Activated T-cell treated with anti-CD3 and anti-CD28 coated beads, Interleukin-2, amount 50 U/mL, for 48 hours (primary cell): ENCODE results near the gene CRABP1.

Source experiments
- DNase-seq, 2 experiments: peaks; one replicate each; pipeline ENCODE4 v3.0.0-alpha.2; 2020

The CRABP1 gene

DNA sequence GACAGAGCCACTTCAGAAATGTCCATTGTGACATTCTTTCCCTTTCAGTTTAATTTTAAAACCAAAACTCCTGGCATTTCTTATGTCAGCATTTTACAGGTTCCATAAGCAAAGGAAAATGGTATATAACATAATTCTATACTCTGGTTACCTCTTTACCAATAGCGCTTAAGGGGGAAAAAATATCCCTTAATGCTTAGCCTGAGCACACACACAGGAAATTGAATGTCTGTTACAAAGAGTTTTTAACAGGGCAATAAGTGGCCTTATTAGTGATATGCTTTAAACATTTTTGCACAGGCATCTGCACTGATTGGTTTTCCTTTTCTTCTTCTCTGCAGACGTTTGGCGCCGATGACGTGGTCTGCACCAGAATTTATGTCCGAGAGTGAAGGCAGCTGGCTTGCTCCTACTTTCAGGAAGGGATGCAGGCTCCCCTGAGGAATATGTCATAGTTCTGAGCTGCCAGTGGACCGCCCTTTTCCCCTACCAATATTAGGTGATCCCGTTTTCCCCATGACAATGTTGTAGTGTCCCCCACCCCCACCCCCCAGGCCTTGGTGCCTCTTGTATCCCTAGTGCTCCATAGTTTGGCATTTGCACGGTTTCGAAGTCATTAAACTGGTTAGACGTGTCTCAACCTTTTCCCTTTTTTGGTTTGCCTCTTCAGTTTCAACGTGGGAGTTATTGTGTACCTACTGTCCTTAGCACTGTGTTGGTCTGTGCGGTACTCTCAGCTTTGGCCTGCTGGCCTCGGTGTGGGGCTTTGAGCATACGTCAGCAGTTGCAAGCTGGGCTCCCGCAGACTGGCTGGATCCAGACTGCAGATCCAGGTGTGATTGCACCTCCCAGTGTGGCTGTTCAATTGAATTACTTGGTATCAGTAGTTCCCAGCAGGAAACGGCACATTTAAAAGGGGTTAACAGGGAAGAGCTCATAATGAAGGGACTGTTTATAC, 7.7 kb downstream of the CRABP1 start:
- no peak for DNase-seq

DNA sequence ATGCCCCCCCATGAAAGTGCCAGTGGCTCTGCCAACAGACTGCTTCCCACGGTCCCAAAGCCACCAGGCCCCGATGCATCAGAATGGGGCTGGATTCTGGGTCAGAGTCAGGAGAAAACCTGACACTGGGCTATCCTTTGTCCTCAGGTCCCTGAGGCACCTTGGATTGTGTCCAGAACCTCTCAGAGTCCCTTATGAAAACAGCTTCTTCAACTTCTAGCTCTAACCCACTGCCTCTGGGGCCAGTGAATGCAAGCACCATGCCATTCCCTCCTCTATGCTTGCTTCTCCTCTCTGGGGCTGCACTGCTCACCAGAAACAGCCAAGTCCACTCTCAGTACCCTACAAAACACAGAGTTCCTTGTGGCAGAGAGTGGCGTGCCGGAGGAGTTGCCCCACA, 9.9 kb downstream of the CRABP1 start:
- no peak for DNase-seq

DNA sequence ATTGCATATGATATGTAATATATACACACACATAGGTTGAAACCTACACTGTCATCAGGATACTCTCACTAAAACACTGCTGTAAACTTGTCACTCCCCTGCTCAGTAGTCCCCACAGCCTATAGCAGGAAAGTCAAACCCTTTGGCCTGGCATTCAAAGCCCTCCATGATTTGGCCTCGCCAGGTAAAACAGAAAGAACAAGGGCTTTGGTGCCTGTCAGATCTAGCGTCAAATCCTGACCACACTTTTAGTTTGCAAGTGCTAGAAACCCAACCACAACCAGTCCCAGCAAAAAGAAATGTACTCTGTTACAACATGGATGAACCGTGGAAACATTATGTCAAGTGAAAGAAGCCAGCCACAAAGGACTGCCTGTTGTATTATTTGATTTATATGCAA, 11.4 kb downstream of the CRABP1 start:
- no peak for DNase-seq

DNA sequence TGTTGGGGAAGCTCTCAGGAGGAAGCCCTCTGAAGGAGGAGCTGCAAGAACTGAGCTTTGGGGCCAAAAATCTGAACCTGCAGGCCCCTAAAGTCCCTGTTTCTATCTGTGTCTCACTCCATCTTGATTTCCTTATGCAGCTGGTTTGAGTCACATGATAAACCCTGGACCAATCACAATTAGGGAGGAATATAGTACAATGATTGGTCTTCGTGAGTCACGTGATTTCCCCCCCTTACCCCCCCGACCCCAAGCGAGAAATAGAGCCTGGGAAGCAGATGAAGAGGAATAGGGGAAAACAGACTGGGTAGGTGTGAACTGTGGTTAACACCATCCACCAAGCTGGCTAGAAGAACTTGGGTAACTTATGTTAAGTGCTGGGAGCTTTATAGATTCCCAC, 12.9 kb downstream of the CRABP1 start:
- DNase-seq, result no peak

DNA sequence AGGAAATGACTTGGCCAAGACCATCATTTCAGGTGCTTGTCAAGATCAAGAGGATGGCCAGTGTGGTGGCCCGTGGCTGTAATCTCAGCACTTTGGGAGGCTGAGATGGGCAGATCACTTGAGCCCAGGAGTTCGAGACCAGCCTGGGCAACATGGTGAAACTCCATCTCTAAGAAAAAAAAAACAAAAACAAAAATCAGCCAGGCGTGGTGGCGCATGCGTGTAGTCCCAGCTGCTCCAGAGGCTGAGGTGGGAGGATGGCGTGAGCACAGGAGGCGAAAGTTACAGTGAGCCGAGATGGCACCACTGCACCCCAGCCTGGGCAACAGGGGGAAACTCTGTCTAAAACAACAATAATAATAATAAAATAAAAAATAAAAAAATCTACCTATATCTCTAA, 15.0 kb downstream of the CRABP1 start:
- no peak for DNase-seq

DNA sequence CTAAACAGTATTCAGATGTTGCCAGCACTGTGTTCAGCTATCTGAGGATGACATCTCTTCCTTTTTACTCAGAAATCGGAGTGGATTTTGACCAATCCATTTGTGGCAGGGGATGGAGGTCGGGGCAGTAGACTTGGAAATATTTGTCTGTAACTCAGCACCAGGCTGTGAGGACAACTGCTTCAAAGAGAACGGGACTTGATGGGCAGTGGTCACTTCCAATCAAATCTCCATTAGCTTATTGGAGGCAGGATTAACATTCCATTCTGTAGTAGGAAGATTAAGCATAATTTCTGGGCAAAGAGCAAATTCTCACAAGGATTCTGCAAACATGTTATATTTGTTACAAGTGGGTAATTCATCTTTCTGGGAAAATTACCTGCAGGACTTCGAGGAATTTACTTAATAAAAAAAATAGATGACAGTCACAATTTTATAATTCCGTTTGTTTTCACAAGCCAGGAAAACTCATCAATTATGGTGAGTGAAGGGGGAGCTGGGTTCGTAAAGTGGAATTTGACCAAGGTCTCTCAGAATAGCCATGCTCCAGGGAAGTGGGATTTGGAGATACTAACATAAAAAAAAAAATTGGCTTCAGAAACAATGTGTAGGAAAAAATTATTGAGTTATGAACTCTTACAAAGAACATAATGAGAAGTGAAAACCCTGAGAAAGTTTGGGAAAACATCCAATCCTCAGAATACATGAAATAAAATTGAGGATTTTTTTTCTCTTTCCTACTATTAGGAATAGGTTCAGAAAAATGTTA, 18.1 kb downstream of the CRABP1 start:
- DNase-seq, result no peak

DNA sequence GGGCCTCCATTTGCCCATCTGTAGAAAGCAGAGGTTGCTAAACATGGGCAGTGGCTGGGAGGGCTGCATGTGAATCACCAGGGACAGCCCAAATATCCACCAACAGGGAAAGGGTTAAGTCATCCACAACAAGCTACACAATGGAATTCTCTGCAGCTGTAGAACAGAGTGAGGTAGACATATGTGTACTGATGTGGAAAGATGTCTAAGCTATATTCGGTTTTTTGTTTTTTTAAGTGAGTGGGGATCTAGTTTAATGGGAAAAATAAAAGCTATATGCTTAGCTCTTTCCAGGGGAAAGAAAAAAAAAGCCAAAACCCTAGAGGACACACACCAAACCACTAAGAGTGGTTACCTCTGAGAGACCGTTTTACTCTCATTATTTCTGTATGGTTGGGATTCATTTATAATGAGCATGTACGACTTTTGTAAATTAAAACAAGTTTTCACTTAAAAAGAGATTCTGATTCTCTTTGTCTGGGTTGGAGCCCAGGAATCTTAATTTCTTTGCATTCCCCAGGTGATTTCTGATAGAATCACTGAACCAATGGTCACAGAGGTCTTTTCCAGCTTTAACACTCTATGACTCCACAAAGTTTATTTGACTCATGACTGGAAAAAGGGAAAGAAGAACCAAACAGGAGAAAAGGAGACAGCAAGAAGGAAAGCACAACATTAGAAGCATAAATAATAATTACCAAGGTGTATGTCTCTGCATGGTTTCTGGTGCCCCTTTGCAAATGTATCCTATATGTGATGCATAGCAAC, 19.1 kb downstream of the CRABP1 start:
- DNase-seq, result no peak

DNA sequence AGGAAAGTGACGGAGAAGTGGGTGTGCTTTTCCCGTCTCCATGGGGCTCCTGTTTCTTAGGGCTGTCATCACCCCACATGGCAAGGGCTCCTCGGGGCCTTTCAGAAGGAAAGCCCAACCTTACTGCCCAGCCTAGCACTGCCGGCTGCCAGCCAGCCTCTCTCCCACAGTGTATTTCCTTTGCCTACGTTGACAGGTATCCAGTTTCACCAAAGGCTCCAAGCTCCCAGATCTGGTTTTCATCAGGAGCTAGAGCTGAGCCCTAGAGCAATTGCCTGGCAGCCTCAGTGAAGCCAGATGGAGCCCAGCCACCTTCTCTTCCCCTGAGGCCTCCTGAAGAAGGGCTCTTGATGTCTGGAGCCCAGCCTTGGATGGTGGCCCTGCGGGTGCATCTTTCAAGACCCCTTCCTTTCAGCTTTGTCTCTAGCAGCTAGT, 20.2 kb downstream of the CRABP1 start:
- DNase-seq, result no peak

DNA sequence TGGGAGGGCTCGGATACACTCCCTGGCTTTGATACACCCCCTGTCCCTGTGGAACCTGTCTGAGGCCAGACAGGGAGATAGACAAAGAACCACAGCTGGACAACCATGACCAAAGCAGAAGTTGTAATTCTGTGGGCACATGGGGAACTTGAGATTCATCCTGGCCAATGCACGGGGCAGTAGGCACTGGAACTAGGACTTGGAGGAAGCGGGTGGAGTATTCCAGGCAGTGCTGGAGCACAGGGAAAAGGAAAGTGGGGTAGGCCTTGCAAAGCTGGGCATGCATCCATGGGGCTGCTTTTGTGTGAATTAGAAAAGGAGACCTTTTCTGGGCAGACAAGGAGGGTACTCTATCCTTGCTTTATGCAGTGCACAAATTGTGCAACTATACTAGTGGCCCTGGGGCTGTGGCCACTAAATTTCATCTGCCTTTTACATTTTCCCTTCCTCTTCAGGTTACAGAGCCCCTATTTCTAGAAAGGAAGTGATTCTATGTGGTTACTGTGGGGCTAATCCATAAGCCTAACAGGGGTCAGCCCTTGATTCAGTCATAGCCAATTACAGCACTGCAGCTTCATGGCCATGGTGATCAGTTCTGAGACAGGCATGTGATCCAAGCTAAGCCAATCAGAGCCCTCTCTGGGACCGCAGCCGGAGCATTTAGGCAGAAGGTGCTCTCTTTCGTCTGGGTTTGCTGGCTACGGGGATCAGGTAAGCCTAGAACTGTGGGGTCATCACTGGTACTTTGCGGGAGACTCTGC, 21.0 kb downstream of the CRABP1 start:
- DNase-seq, result no peak

DNA sequence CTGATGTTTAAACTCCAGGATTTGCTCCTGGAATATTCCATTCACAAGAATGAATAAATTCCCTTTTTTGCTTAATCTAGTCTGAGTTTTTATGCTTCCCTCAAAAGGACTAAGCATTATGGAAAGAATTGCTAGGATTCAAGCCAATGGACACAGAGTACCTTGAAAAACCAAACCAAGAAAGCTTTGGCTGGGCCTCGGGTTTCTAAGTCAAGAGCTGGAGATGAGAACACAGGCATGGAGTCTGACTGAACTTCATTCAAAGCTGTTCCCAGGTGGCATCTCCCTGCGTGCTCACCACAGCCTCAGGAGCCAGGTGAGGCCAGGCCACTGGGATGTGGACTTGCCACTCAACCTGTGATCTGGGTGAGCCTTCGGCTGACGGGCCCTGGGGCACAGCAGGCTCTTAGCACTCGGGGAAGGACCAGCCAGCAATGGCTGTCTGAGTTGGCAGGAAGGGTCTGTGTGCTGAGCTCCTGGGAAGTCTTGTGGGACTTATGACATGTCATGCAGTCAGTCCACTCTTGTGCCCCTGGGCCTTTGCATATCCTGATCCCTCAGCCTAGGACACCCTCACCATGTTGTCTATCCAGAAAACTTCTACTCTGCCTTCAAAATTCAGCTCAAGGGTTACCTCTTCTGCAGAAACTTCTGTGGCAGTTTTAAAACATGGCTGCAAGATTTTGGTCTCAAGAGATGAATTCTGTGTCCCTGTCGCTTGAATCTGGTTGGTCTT, 21.8 kb downstream of the CRABP1 start:
- no peak for DNase-seq

DNA sequence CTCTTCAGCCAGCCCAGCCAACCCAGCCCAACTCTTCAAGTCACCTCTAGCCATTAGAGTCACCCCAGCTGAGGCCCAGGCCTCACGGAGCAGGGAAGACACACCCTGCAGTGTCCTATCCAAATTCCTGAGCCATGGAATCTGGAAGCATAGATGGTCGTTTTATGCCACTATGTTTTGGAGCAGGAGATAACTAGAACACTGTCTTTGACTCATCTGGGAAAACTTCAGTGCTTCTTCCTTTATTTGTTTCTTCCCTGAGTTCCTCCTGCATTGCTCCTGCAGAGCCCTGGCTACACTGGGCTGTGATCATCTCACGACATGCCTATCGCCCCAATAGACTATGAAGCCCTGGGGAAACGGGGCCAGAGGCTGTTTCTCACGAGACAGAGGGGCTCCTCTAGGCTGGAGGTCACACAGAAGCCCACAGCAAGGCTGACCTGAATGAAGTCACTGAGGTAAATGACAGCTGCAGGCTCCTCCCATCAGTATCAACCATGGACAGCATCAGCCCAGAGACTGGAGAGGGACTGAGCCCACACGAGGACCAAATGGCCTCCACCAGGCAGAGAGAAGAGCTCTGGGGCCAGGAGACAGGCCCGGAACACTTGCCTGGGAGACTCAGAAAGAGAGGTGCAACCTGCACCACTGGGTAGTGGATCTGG, 22.7 kb downstream of the CRABP1 start:
- no peak for DNase-seq

DNA sequence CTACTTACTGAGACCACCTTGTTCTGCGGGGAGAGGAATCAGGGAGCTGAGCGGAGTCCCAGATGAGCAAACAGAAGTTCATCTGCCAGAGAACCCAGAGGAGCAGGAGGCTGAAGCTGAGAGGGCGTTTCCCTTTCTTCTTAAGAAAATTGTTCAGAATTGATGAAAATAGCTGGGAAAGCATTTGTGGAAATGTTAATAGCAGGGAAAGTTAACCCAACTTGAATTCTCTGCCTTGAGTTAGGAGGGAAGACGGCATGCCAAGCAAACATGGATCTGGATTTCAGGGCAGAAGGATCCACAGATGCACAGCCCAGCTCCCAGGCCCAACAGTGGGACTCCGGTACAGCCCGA, 23.2 kb downstream of the CRABP1 start:
- DNase-seq, result no peak

DNA sequence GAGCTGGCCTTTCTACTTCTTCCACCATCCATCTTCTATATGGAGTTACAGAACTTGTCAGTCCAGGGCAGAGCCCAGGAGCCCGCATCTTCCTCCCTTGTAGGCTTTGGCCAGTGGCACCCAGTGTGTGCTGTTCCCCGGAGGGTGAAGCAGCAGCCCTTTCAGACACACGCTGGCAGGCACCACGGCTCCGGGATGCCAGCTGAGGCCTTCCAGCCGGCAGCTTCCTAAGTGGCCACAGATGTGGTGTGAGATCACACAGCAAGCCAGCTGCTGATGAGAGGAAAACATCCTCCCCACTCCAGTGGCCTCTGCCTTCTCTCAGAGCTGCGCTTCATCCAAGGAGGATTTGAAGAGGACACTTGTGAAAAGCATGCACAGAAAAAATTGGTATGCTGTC, 24.1 kb downstream of the CRABP1 start:
- DNase-seq, result no peak

DNA sequence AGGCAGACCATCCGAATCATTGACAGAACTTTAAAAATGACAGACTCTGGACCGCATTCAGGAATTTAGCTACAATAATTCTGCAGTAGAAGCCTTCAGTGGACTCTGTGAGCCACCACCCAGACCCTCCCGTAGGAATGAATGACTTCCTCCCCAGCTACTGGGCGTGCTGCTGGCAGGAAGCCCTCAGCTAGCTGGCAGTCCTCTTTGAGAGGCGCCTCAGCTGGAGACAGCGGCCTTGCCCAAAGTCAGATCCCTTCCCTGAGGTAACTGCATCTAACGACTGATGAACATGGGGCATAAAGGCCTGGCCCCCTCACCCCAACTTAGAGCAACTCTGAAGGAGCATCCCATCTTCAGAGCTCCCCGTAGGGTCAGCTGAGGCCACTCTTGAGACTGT, 25.8 kb downstream of the CRABP1 start:
- DNase-seq, result no peak

DNA sequence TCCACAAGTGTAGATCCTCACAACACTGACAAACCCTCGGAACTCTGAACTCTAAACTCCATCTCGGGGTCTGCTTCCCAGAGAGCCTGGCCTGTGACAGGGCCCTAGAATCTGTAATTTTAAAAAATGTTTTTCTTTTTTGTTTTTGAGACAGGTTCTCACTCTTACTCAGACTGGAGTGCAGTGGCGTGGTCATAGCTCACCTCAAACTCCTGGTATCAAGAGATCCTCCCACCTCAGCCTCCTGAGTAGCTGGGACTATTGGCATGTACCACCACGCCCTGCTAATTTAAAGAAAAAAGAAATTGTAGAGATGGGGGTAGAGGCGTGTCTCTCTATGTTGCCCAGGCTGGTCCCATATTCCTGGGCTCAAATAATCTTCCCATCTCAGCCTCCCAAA, 26.2 kb downstream of the CRABP1 start:
- DNase-seq, result no peak

DNA sequence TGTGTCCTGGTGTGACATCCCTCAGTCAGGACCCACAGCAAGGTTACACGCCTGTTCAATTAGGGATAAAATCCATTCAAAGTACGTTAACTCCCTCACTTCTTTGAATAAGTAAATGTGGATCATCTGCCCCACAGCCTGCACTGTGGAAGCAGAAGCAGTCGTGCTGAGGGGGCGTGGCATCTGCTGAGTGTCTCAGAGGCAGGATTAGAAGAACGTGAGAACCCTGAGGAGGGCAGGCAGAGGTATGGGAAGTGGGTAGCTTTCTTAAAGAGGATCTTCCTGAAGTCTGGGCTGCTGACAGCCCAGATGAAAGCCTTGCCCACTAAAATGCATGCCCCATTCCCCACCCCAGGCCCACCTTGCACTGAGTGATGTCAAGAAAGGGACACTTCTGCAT, 28.5 kb downstream of the CRABP1 start:
- DNase-seq, result no peak

DNA sequence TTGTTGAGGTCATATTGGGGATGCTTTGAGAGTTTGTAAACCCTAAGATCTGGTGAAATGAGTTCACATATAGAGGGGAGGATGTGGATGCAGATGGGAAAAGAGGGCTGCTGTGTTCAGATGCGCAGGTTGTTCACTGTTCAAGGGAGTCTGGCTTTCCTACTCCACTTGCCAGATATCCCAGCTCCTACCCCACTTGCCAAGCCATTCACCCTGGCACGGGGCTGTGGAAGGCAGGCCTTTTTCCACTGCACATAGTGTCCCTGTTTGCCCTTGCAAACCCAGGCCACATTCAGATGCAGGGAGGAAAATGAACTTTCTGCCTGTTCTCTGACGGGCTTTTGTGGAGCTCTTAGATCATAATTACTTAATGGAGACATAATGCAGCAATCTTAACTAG, 29.0 kb downstream of the CRABP1 start:
- no peak for DNase-seq

DNA sequence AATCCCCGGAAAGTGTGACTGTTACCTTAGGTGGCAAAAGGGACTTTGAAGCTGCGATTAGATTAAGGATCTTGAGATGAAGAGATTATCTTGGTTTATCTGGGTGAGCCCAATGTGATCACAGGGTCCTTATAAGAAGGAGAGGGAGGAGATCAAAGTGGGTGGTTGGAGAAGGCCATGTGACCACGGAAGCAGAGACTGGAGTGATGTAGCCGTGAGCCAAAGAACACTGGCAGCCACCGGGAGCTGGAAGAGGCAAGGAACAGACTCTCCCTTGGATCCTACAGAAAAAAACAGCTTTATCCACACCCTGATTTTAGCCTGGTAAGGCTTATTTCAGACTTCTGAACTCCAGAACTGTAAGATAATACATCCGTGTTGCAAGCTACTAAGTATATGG, 29.9 kb downstream of the CRABP1 start:
- no peak for DNase-seq

DNA sequence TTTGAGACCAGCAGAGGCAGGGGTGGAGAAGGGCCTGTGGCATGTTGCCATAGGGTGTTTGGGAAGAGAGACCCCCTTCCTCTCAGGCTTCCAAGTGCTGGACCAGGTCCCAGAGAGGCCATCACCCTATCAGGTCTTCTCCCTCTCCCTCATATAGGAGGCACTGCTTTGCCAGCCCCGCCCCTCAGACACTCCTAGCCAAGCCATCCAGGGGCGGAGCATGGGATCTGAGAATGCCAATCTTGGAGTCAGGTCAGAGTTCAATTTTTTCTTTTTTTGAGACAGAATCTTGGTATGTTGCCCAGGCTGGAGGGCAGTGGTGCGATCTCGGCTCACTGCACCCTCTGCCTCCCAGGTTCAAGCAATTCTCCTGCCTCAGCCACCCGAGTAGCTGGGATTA, 32.7 kb downstream of the CRABP1 start:
- DNase-seq, result no peak

DNA sequence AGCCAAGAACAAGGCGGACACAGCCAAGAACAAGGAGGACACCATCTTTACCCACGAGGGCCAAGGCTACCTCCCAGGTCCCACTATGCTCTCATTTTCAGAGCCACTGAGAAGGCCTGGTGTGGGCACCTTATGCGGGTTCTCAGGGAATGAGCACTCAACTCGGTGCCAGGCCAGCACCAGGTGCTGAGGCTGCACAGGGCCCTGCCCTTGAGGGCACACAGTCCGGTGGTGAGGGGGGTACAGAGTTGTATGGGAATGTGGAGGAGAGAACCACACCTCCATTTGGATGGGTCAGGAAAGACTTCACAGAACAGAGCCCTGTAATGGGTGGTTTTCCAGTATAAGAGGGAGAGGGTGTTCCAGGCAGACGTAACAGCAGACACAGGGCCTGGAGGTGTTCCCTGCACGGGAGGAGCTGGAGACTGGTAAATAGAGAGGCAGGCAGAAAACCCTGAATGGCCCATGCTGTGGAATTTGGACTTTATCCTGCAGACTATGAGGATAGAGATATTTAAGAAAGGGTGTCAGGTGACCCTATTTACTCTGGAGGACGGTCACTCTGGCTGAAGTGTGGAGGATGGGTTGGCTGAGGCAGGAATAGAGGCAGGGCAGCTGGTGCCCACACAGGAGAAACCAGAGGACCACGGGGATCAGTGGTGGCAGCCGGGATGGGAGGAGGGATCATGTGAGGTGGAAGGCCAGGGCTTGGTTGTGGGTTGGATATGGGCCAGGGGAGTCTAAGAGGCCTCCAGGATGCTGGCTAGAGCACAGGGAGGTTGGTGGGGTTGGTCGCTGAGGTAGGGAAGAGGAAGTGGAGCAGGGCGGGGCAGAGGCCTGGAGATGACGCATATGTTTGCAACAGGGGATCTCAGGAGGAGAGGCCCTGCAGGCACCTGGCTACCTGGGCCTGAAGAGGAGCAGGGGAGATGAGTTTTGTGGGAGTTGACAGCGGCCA, 34.6 kb downstream of the CRABP1 start:
- no peak for DNase-seq
